Keratinocyte (primary cell): ENCODE measurements around the gene MGAT5. TPM values are rescaled to one million over a fixed set of nuclear protein-coding genes. Genes with fewer than 3 reads are reported as not detected.

Experiments
- DNase-seq: peaks from one replicate; pipeline ENCODE4 v3.0.0-alpha.2; 2011; ENCODE audit warnings: low read depth, missing footprints, low spot score
- FAIRE-seq: peaks from 2 replicates; lab custom pipeline; 2011; peaks lifted over from hg19 to GRCh38; lab: Jason Lieb, UNC
- H2AFZ ChIP-seq: 2 replicates; pipeline ENCODE4 v1.6.0; 2012; ENCODE audit warnings: low read length, control low read depth, inconsistent platforms; ENCODE audit not compliant: control insufficient read depth
- H3K27ac ChIP-seq: 2 replicates; pipeline ENCODE4 v1.5.1; 2011; ENCODE audit warnings: low read length; ENCODE audit not compliant: control insufficient read depth, insufficient read depth
- H3K27me3 ChIP-seq: 3 replicates; pipeline ENCODE4 v1.6.0; 2011; ENCODE audit warnings: low read length; ENCODE audit not compliant: control insufficient read depth, insufficient read depth; ENCODE audit errors: extremely low read depth
- H3K36me3 ChIP-seq, 2 experiments: 2 replicates in 1 of 2; 3 replicates in 1 of 2; pipeline ENCODE4 v1.5.1; 2011; ENCODE audit warnings: low read length in 2 of 2, mild to moderate bottlenecking in 1 of 2; ENCODE audit not compliant: control insufficient read depth in 2 of 2, insufficient read depth in 2 of 2; ENCODE audit errors: extremely low read depth in 1 of 2
- H3K4me1 ChIP-seq: 3 replicates; pipeline ENCODE4 v1.5.1; 2011; ENCODE audit warnings: low read length; ENCODE audit not compliant: control insufficient read depth, insufficient read depth; ENCODE audit errors: extremely low read depth
- H3K4me2 ChIP-seq: 3 replicates; pipeline ENCODE4 v1.6.0; 2011; ENCODE audit warnings: low read depth, low read length; ENCODE audit not compliant: control insufficient read depth, insufficient read depth; ENCODE audit errors: extremely low read depth
- H3K4me3 ChIP-seq, 3 experiments: fragments of 200-600 bp in 1 of 3; sonication (generic) in 1 of 3; 2 replicates in 2 of 3; 3 replicates in 1 of 3; pipeline ENCODE4 v1.5.1; 2011 to 2016; ENCODE audit warnings: low read length in 3 of 3, mild to moderate bottlenecking in 3 of 3, control low read depth in 2 of 3, inconsistent platforms in 1 of 3, low read depth in 1 of 3, mixed read lengths in 1 of 3, mixed run types in 1 of 3, moderate library complexity in 1 of 3; ENCODE audit not compliant: control insufficient read depth in 2 of 3, insufficient read depth in 2 of 3; ENCODE audit errors: extremely low read depth in 1 of 3
- H3K79me2 ChIP-seq: 2 replicates; pipeline ENCODE4 v1.6.0; 2012; ENCODE audit warnings: low read length; ENCODE audit not compliant: control insufficient read depth, insufficient read depth
- H3K9ac ChIP-seq: 3 replicates; pipeline ENCODE4 v1.6.0; 2011; ENCODE audit warnings: low read length; ENCODE audit not compliant: control insufficient read depth, insufficient read depth; ENCODE audit errors: extremely low read depth
- H3K9me1 ChIP-seq: 3 replicates; pipeline ENCODE4 v1.6.0; 2011; ENCODE audit warnings: low read length; ENCODE audit not compliant: control insufficient read depth, insufficient read depth; ENCODE audit errors: extremely low read depth
- H3K9me3 ChIP-seq: 2 replicates; pipeline ENCODE4 v1.5.1; 2012; ENCODE audit warnings: low read depth, low read length; ENCODE audit not compliant: control insufficient read depth
- H4K20me1 ChIP-seq: 3 replicates; pipeline ENCODE4 v1.6.0; 2011; ENCODE audit warnings: low read length; ENCODE audit not compliant: control insufficient read depth, insufficient read depth; ENCODE audit errors: extremely low read depth
- EZH2 ChIP-seq: IDR thresholded peaks from one replicate; pipeline ENCODE4 v1.6.1; 2012; ENCODE audit warnings: inconsistent platforms, mild to moderate bottlenecking, low read length, moderate library complexity
- dilution Hi-C: fragments of 300-500 bp; cut with MboI; formaldehyde crosslinking; loops from one replicate; pipeline ENCODE4 v1.7.0; 2020; ENCODE audit warnings: low sequenced_read_pairs; ENCODE audit not compliant: extremely low pct_ligation_motif_present
- polyA plus RNA-seq, 5 experiments: library from polyadenylated mRNA; depleted of rRNA in 3 of 5; stranded (reverse) in 3 of 5; stranded (forward) in 1 of 5; unstranded in 1 of 5; fragments of >200 nt; gene quantifications; 1 replicate in 1 of 5; 2 replicates in 3 of 5; 3 replicates in 1 of 5; pipeline versions ENCODE4 v1.2.1 to v1.2.3, GENCODE V29; 2011 to 2012; ENCODE audit warnings: missing spikeins in 2 of 5, low read depth in 1 of 5, low replicate concordance in 1 of 5
- TF ChIP-seq, protein P1 (sequence below), 3 experiments: IDR thresholded peaks in 1 of 3; conservative IDR thresholded peaks in 1 of 3; optimal IDR thresholded peaks in 1 of 3; 2 replicates in 2 of 3; 3 replicates in 1 of 3; pipeline versions ENCODE3 to v1.5.1; 2011; ENCODE audit warnings: low read length in 3 of 3, mild to moderate bottlenecking in 3 of 3, moderate library complexity in 2 of 3, control low read depth in 1 of 3, inconsistent platforms in 1 of 3; ENCODE audit not compliant: insufficient read depth in 2 of 3; ENCODE audit errors: extremely low read depth in 1 of 3

Gene MGAT5
- polyA plus RNA-seq, 1 donor (not counting 4 experiments of a cell fraction or from before 2014, with no cell fraction given), result 23.0 TPM

DNA sequence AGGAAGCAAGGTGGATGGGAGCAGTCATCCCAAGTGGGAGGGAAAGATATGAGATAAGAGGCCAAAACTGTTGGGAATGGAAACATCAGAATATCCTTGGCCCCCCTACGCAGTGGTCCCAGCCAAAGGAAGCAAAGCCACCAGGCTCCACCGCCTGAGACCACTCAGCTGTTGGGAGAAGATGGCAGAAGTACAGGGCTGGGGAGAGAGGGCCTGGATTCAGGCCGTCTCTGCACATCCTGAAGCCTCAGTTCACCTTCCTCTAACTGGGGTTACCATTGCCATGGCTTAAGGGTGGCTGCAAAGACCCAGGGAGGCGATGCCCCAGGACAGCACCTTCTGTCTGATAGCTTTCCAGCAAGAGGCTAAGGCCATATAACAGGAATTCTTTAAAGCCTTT lies 193.8 kb downstream of the MGAT5 start:
- H3K4me1 ChIP-seq, result no peaks in the 10 kb centered on the region
- H3K36me3 ChIP-seq, result peaks cover 6 to 9% of the 10 kb centered on the region in 2 experiments
- FAIRE-seq, result no peak
- no peak overlapping the region for H3K4me3 ChIP-seq
- no peak for DNase-seq
- no peaks in the 10 kb centered on the region for H3K9me3 ChIP-seq
- no peak overlapping the region for H3K4me2 ChIP-seq
- H3K27me3 ChIP-seq, result no peaks in the 10 kb centered on the region
- no peak for TF ChIP-seq EZH2
- TF ChIP-seq, protein P1, sequence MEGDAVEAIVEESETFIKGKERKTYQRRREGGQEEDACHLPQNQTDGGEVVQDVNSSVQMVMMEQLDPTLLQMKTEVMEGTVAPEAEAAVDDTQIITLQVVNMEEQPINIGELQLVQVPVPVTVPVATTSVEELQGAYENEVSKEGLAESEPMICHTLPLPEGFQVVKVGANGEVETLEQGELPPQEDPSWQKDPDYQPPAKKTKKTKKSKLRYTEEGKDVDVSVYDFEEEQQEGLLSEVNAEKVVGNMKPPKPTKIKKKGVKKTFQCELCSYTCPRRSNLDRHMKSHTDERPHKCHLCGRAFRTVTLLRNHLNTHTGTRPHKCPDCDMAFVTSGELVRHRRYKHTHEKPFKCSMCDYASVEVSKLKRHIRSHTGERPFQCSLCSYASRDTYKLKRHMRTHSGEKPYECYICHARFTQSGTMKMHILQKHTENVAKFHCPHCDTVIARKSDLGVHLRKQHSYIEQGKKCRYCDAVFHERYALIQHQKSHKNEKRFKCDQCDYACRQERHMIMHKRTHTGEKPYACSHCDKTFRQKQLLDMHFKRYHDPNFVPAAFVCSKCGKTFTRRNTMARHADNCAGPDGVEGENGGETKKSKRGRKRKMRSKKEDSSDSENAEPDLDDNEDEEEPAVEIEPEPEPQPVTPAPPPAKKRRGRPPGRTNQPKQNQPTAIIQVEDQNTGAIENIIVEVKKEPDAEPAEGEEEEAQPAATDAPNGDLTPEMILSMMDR (optimal IDR thresholded peaks at IDR 0.05 in 1 of 3, IDR thresholded peaks at IDR 0.05 in 1 of 3, conservative IDR thresholded peaks at IDR 0.05 in 1 of 3; ENCODE audit: extremely low read depth in 1 of 3, insufficient read depth in 2 of 3, low read length in 3 of 3), result no peak
- no peaks in the 10 kb centered on the region for H3K9me1 ChIP-seq
- H2AFZ ChIP-seq, result no peak overlapping the region
- H4K20me1 ChIP-seq, result no peaks in the 10 kb centered on the region
- no peak overlapping the region for H3K9ac ChIP-seq
- no peaks in the 10 kb centered on the region for H3K79me2 ChIP-seq
- no peak overlapping the region for H3K27ac ChIP-seq
- dilution Hi-C loops, result no loop called here

DNA sequence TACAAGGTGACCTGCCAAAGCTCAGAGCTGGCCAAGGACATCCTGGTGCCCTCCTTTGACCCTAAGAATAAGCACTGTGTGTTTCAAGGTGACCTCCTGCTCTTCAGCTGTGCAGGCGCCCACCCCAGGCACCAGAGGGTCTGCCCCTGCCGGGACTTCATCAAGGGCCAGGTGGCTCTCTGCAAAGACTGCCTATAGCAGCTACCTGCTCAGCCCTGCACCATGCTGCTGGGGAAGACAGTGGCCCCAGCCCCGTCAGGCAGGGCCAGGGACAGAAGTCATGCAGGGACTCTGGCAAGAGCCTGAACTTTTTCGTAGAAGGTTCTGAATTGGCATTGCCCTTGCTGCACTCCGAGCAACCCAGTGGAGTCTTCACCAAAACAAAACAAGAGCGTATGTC lies 194.8 kb downstream of the MGAT5 start:
- no peaks in the 10 kb centered on the region for H3K4me1 ChIP-seq
- H3K79me2 ChIP-seq, result no peaks in the 10 kb centered on the region
- no peak overlapping the region for H2AFZ ChIP-seq
- peaks cover 4 to 6% of the 10 kb centered on the region in 2 experiments for H3K36me3 ChIP-seq
- no peak overlapping the region for H3K27ac ChIP-seq
- H4K20me1 ChIP-seq, result no peaks in the 10 kb centered on the region
- H3K9ac ChIP-seq, result no peak overlapping the region
- H3K4me2 ChIP-seq, result no peak overlapping the region
- H3K4me3 ChIP-seq, result no peak overlapping the region
- H3K27me3 ChIP-seq, result no peaks in the 10 kb centered on the region
- TF ChIP-seq EZH2, result no peak
- TF ChIP-seq, protein P1 (optimal IDR thresholded peaks at IDR 0.05 in 1 of 3, IDR thresholded peaks at IDR 0.05 in 1 of 3, conservative IDR thresholded peaks at IDR 0.05 in 1 of 3; ENCODE audit: extremely low read depth in 1 of 3, insufficient read depth in 2 of 3, low read length in 3 of 3), result no peak
- H3K9me1 ChIP-seq, result no peaks in the 10 kb centered on the region
- H3K9me3 ChIP-seq, result no peaks in the 10 kb centered on the region
- DNase-seq (no peak), FAIRE-seq (no peak)
- dilution Hi-C loops, result no loop called here
